Activated CD8-positive, alpha-beta T cell treated with anti-CD3 and anti-CD28 coated beads for 36 hours (primary cell): ENCODE measurements around the gene TNFAIP3. TPM values are rescaled to one million over a fixed set of nuclear protein-coding genes. Genes with fewer than 3 reads are reported as not detected.

ENCODE experiments used
- ATAC-seq: fragments of 200-7000 bp; cut with Tn5 transposase; one replicate; pipeline ENCODE4 v1.10.0; 2021; ENCODE audit warnings: mild to moderate bottlenecking, moderate library complexity
- CTCF ChIA-PET: fragments of 350-600 bp; sonication (Branson Sonifier 250); formaldehyde crosslinking; loops from one replicate; lab custom pipeline; 2021; ENCODE audit warnings: antibody characterized with exemption; lab: Charles Lee
- POLR2A ChIA-PET: fragments of 350-600 bp; sonication (Branson Sonifier 250); formaldehyde crosslinking; loops from one replicate; lab custom pipeline; 2021; ENCODE audit warnings: antibody characterized with exemption; lab: Charles Lee
- DNase-seq: peaks from one replicate; pipeline ENCODE4 v3.0.0-alpha.2; 2020
- H3K27ac Mint-ChIP-seq: one replicate; pipeline ENCODE4 v1.8.0; 2021; ENCODE audit warnings: mild to moderate bottlenecking, mixed read lengths
- H3K27me3 Mint-ChIP-seq: one replicate; pipeline ENCODE4 v1.8.0; 2021; ENCODE audit warnings: mixed read lengths
- H3K36me3 Mint-ChIP-seq: one replicate; pipeline ENCODE4 v1.8.0; 2021; ENCODE audit warnings: low read depth, mixed read lengths
- H3K4me1 Mint-ChIP-seq: one replicate; pipeline ENCODE4 v1.8.0; 2021; ENCODE audit warnings: low read depth, mixed read lengths
- H3K4me3 Mint-ChIP-seq: one replicate; pipeline ENCODE4 v1.8.0; 2021; ENCODE audit warnings: mild to moderate bottlenecking, moderate library complexity, mixed read lengths
- H3K9me3 Mint-ChIP-seq: one replicate; pipeline ENCODE4 v1.8.0; 2021; ENCODE audit warnings: mixed read lengths
- intact Hi-C: fragments of 100-400 bp; cut with micrococcal nuclease; formaldehyde crosslinking; loops from one replicate; pipeline ENCODE4 v1.10.0; 2022
- total RNA-seq, 2 experiments: library from RNA; stranded (reverse); gene quantifications; one replicate each; pipeline ENCODE4 v1.2.3, GENCODE V29; 2021
- TF ChIP-seq, protein P1 (sequence below): fragments of 200-600 bp; IDR thresholded peaks from one replicate; pipeline ENCODE4 v1.8.0; 2022; ENCODE audit warnings: antibody characterized with exemption, mild to moderate bottlenecking

Gene TNFAIP3
- total RNA-seq, 2 experiments from 2014 or later: 399 to 402 TPM

DNA sequence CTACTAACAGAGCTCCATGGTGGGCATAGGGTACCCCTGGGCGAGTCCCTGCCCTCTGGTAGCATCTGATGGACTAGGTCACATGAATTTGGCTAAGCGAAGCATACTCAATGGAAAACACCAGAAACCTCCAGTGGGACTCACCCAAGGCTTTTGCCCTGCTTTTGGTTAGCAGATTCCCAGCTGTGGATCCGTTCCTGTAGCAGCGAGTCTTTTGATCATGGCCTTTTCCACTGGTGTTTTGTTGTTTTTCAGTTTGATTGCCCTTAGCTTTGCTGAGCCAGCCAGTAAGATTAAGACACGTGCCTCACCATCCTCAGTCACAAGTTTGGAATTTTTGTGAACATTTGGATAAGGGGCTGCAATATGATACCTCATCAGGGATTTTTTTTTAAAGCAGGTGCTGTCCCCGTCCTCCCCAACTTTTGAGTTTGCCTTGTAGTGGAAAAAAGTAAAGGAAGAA lies 8.0 kb downstream of the TNFAIP3 start:
- TF ChIP-seq, protein P1, sequence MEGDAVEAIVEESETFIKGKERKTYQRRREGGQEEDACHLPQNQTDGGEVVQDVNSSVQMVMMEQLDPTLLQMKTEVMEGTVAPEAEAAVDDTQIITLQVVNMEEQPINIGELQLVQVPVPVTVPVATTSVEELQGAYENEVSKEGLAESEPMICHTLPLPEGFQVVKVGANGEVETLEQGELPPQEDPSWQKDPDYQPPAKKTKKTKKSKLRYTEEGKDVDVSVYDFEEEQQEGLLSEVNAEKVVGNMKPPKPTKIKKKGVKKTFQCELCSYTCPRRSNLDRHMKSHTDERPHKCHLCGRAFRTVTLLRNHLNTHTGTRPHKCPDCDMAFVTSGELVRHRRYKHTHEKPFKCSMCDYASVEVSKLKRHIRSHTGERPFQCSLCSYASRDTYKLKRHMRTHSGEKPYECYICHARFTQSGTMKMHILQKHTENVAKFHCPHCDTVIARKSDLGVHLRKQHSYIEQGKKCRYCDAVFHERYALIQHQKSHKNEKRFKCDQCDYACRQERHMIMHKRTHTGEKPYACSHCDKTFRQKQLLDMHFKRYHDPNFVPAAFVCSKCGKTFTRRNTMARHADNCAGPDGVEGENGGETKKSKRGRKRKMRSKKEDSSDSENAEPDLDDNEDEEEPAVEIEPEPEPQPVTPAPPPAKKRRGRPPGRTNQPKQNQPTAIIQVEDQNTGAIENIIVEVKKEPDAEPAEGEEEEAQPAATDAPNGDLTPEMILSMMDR: no peak
- no peak for DNase-seq
- POLR2A ChIA-PET: interaction anchor here (0.6 to 1.2 kb wide), 6 partner anchors 8 to 167 kb away, joined by 3 to 6 read pairs (median 4); no protein-coding TSS in a partner anchor
- H3K27me3 Mint-ChIP-seq: no peaks in the 10 kb centered on the region
- ATAC-seq: no peak
- no peaks in the 10 kb centered on the region for H3K9me3 Mint-ChIP-seq
- H3K4me3 Mint-ChIP-seq: peak overlapping the region; percentile 98
- H3K36me3 Mint-ChIP-seq: peaks cover 98% of the 10 kb centered on the region
- H3K4me1 Mint-ChIP-seq: peaks cover 71% of the 10 kb centered on the region
- CTCF ChIA-PET: interaction anchor here (0.9 to 11.1 kb wide), 6 partner anchors 8 to 178 kb away, joined by 4 to 360 read pairs (median 30); partner anchors contain the start of gene TNFAIP3
- intact Hi-C loops: no loop called here
- H3K27ac Mint-ChIP-seq: peak overlapping the region; percentile 95

DNA sequence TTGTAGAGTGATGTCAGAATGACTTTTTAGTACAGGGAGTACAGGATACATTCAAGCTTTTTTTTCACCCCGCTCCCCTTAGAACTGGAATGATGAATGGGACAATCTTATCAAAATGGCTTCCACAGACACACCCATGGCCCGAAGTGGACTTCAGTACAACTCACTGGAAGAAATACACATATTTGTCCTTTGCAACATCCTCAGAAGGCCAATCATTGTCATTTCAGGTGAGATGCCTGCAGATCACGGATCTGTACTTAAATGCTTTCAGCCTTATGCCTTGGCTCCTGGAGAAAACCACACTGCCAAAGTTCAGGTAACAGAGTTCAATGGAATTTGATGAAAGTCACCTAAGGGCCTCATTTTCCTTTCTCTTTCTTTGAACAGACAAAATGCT lies 8.5 kb downstream of the TNFAIP3 start:
- ChIA-PET CTCF (interaction anchor here (0.9 to 11.1 kb wide), 4 partner anchors 8 to 131 kb away, joined by 4 to 360 read pairs (median 14); partner anchors contain the start of gene TNFAIP3), POLR2A (interaction anchor here (0.9 to 1.2 kb wide), 3 partner anchors 30 to 168 kb away, joined by 3 to 6 read pairs (median 4); no protein-coding TSS in a partner anchor)
- intact Hi-C loops: no loop called here
- ATAC-seq (no peak), DNase-seq (no peak)
- no peaks in the 10 kb centered on the region for H3K9me3 Mint-ChIP-seq
- TF ChIP-seq, protein P1: no peak
- peaks cover 98% of the 10 kb centered on the region for H3K36me3 Mint-ChIP-seq
- H3K27ac Mint-ChIP-seq: peak overlapping the region; percentile 95
- H3K4me1 Mint-ChIP-seq: peaks cover 77% of the 10 kb centered on the region
- peak overlapping the region; percentile 98 for H3K4me3 Mint-ChIP-seq
- H3K27me3 Mint-ChIP-seq: no peaks in the 10 kb centered on the region

DNA sequence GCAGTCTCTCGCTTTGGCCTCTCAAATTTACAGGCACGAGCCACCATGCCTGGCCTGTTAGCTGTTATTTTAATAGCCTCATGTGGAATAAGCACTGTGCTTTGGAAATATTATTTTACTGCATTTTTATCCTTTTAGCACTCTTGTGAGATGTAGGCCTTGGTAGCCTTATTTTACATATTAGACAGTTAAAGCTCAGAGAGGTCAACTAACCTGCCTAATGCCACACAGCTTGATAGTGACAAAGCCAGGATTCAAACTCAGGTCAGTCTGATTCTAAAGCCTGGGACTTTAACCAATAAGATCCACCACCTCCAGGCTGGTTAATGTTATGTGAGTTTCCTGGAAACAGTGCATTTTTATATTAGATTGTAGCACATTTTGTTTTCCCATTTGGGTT lies 9.5 kb downstream of the TNFAIP3 start:
- peaks cover 84% of the 10 kb centered on the region for H3K4me1 Mint-ChIP-seq
- H3K27me3 Mint-ChIP-seq: no peaks in the 10 kb centered on the region
- H3K9me3 Mint-ChIP-seq: no peaks in the 10 kb centered on the region
- TF ChIP-seq, protein P1: no peak
- ATAC-seq: no peak
- intact Hi-C loops: no loop called here
- peaks cover 98% of the 10 kb centered on the region for H3K36me3 Mint-ChIP-seq
- peak overlapping the region; percentile 98 for H3K4me3 Mint-ChIP-seq
- POLR2A ChIA-PET: interaction anchor here (0.9 to 1.1 kb wide), 2 partner anchors 8 to 53 kb away, joined by 4 read pairs; no protein-coding TSS in a partner anchor
- H3K27ac Mint-ChIP-seq: peak overlapping the region; percentile 95
- DNase-seq: no peak
- CTCF ChIA-PET: interaction anchor here (0.8 to 5.9 kb wide), 7 partner anchors 9 to 172 kb away, joined by 3 to 59 read pairs (median 10); partner anchors contain the start of gene TNFAIP3

DNA sequence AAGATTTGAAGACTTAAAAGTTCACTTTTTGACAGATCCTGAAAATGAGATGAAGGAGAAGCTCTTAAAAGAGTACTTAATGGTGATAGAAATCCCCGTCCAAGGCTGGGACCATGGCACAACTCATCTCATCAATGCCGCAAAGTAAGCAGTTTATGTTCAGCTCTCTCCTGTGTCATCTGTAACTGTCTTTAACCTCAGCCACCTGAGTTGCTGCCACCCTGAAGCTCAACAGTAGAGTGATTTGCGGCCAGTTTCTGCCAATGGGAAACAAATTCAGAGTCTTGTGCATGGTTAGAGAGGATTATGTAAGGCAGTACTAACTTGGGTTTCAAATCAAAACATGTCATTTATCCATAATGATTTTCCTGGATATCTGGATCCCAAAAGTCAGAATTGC lies 10.1 kb downstream of the TNFAIP3 start:
- Mint-ChIP-seq H3K4me3 (peak overlapping the region; percentile 98), H3K27ac (peak overlapping the region; percentile 95), H3K36me3 (peaks cover 96% of the 10 kb centered on the region), H3K9me3 (no peaks in the 10 kb centered on the region), H3K27me3 (no peaks in the 10 kb centered on the region), H3K4me1 (peaks cover 84% of the 10 kb centered on the region)
- intact Hi-C loops: no loop called here
- ATAC-seq (no peak), DNase-seq (no peak)
- ChIA-PET CTCF (interaction anchor here (0.7 to 5.9 kb wide), 8 partner anchors 10 to 172 kb away, joined by 3 to 59 read pairs (median 6); partner anchors contain the start of gene TNFAIP3), POLR2A (interaction anchor here (0.6 to 1.1 kb wide), 4 partner anchors 9 to 63 kb away, joined by 3 to 4 read pairs (median 4); no protein-coding TSS in a partner anchor)
- TF ChIP-seq, protein P1: no peak

DNA sequence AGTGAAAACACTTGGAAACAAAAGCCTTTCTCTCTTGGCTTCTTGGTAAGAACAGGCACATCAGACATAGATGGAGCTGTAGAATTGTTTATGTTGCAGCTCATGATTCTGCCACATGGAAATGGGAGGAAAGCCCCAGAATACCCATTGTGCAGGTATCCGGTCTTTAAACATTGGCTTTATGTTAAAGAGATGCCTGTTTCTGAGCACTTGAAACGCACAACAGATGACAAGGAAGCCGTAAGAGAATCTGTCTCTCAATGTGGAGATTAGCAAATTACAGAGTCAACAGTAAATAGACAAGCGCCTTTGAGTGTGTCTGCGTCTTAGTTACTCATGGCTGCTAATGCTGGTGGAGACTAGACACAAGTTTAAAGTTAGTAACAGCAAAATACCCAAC lies 10.5 kb downstream of the TNFAIP3 start:
- ChIA-PET POLR2A (interaction anchor here (0.6 to 1.2 kb wide), 6 partner anchors 10 to 110 kb away, joined by 3 to 7 read pairs (median 4); partner anchors contain the start of gene TNFAIP3), CTCF (interaction anchor here (0.7 to 5.9 kb wide), 11 partner anchors 10 to 173 kb away, joined by 3 to 59 read pairs (median 6); partner anchors contain the start of gene TNFAIP3)
- no peak for DNase-seq
- intact Hi-C loops: no loop called here
- H3K27me3 Mint-ChIP-seq: no peaks in the 10 kb centered on the region
- peak overlapping the region; percentile 98 for H3K4me3 Mint-ChIP-seq
- TF ChIP-seq, protein P1: no peak
- peaks cover 87% of the 10 kb centered on the region for H3K4me1 Mint-ChIP-seq
- peaks cover 96% of the 10 kb centered on the region for H3K36me3 Mint-ChIP-seq
- ATAC-seq: no peak
- H3K27ac Mint-ChIP-seq: peak overlapping the region; percentile 95
- no peaks in the 10 kb centered on the region for H3K9me3 Mint-ChIP-seq
